Thyroid gland (tissue), 4 donors: Measurements from ENCODE around the gene FGGY.

Source experiments
- CTCF ChIP-seq, 6 experiments: fragments of 200-600 bp in 3 of 6; fragments of 450-650 bp in 3 of 6; sonication (generic) in 3 of 6; IDR thresholded peaks; one replicate each; pipeline ENCODE4 v1.5.1; 2016 to 2019; ENCODE audit warnings: antibody characterized with exemption in 6 of 6, mild to moderate bottlenecking in 2 of 6, inconsistent platforms in 1 of 6, moderate library complexity in 1 of 6
- POLR2A ChIP-seq, 2 donors: fragments of 450-650 bp; IDR thresholded peaks; one replicate each; pipeline ENCODE4 v1.6.1; 2017; ENCODE audit warnings: antibody characterized with exemption in 2 of 2, mild to moderate bottlenecking in 2 of 2, moderate library complexity in 1 of 2

DNA sequence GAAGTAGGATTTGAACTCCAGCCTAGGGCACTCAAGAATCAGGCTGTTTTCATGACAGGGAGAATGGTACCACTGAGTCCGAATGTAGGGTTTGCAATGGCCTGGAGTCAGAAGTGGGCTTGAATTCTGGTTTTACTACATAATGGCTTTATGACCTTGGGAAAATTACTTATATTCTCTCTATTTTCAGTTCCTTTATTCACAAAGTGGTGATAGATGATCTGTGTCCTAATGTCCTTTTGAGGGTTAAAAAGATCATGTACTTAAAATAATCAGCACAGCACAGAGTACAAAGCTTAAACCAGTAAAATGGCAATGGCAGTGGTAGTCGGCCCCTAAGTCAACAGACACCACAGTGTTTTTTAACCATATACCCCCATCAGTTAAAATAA is 454.1 kb downstream of the FGGY start:
- TF ChIP-seq CTCF (IDR thresholded peaks at IDR 0.05) (no peak), POLR2A (IDR thresholded peaks at IDR 0.05) (no peak)
